HG03095 (cell line): ENCODE results near the gene ITGA11.

ENCODE experiments used
- ATAC-seq: cut with Tn5 transposase; IDR thresholded peaks from one replicate; pipeline ENCODE4 v1.9.1; 2021; ENCODE audit warnings: moderate library complexity; ENCODE audit not compliant: unreplicated experiment

The ITGA11 gene

DNA sequence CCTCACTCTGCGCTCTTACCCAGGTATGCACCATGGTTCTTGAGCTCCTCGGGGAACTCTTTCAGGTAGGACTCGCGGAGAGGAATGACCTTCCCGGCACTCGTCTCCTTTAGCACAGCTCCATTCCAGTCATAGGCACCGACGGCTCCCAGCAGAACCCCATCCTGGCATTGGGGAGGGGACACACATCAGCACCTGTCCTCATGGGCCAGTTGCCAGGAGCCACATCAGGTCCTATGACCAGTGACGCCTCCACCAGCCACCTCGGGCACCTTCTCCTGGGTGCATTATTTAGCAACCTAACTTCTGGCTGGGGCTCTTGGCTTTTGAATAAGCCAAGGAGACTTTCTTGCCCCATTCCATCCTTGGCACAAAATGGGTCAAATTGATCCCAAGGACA lies 92.5 kb downstream of the ITGA11 start:
- ATAC-seq: no peak

- ATAC-seq: no peak
These were observed 94.1 kb downstream of the ITGA11 start for GRCh38 chr15:68337826-68338225.

- no peak for ATAC-seq
These were observed 95.4 kb downstream of the ITGA11 start for GRCh38 chr15:68336516-68336915.

DNA sequence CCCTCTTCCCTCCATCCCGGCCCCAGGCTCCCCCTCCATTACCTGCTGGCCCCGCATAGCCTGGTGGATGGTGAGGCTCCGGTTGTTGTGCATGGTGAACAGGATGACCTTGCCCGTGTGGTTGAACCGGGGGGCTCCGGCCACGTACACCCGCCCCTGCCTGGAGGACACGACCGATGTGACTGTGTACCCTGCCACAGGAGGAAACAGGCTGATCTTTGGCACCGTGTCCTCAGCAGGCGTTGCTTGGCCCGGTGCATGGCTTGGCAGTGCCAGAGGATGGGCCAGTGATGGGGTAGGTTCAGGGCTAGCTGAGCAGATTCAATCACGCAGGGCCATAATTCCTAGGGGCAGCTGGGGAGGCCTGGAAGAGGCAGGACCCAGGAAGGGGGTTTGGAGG lies 96.3 kb downstream of the ITGA11 start:
- ATAC-seq: no peak

DNA sequence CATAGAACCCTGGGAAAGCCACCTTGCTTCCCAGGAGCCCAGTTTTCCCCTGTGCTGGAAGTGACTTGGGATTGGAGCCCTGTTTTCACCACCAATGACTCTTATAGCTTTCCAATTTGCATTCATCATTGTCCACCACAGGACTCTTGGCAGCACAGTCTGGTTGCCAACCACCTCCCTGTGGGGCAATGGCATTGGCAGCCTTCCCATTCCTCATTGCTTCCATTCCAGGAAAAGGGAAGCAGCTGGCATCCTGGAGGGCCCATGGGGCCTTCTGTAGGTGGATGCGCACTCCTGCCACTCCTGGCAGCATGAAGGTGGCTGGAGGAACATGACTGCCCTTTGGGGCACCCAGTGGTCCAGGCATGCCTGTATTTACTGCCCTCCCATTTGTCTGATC lies 96.7 kb downstream of the ITGA11 start:
- no peak for ATAC-seq

- no peak for ATAC-seq
These were observed 97.3 kb downstream of the ITGA11 start for GRCh38 chr15:68334661-68335124.

DNA sequence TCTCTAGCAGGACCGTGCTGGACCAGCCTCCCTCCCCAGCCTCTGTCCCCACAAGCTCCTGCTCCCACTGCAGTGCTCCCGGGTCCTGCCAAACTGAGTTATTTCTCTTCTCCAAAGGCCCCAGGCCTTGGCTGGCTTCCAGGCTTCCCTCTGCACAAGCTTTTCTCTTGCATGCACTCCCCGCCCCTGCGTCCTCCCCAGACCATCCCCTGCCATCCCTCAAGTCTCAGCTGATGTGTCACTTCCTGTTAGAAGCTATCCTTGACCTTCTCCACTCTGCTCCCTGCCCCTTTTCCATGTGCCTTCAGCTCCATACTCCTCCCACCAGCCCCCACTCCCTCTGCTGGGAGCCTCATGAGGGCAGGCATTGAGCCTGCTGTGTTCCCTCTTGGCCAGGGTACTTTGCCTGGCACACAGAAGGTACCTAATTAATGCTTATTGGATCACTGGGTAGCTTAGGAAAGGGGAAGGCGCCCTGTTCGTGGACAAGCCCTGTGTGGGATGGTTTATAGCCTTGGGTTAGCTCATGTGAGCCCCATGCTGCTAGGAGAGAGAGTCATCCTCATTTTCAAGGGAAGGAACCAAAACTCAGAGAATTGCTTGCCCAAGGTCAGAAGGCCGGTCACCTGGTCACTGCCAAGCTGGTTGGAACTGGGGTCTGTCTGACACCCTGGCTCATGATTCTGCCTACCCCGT lies 98.0 kb downstream of the ITGA11 start:
- no peak for ATAC-seq

DNA sequence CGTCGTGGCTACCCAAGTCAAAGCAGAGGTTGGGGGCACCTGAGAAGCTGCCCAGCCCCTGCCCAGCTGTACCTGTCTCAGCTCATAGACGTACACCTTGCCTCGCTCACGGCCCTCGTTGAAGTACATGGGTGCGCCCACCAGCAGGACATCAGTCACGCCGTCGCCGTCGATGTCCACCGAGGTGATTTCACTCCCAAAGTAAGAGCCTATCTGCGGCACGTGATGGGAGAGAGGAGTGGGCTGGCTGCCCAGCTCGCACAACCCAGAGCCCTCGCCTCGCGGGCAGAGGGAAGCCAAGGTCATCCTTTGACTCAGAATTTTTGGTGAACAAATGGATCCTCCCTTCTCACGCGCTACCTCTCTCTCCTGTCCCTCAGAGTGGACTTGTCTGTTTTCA lies 99.7 kb downstream of the ITGA11 start:
- no peak for ATAC-seq

DNA sequence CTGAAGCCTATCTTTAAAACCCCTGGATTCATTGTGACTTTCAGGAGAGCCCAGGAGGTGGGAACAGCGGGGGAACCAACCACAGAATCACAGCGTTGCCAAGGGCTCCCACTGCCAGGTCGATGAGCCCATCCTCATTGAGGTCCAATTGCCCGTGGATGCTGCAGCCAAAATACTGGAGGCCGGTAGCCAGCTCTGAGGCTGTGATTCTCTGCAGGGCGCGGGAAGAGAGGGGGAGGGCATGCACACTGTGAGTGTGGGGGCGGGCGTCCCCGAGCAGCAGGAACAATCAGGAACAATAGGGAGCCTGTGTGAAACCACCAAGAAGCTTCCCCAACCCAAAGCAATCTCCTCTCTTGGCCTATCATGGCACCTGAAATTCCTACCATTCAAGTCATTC lies 101.1 kb downstream of the ITGA11 start:
- ATAC-seq: no peak

DNA sequence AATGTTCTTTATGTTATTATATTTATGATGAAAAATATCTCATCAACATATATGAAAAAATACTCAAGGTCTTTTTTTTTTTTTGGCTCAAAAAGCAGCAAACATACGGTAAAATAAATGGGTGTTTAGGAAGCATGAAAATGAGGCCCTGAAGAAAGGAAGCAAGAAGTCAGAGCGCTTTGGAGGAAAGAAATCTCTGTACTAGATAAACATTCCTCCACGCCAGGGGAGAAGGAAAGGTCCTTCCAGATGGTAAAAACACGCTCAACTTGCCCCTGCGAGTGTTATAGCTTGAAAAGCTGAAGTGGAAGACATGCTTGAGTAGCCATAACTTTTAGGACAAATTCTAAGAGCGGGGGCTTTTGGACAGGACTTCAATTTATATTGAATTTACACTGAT lies 101.5 kb downstream of the ITGA11 start:
- no peak for ATAC-seq

DNA sequence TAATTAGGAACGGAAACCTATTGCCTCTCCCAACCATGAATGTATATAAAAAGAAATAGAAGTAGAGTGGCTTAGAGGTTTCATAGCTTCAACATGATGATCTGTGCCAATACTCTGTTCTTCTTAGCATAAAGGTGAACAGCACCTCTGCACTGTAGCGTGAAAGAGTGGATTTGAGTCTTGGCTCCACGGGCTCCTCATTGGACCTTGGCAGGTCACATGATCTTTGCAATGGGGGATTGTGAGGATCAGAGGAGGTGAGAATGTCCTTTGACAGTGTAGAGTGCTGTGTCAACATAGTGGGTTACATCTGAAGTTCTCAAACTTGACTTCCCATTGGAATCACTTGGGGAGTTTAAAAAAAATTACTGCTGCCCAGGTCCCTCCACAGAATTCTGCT lies 103.0 kb downstream of the ITGA11 start:
- ATAC-seq: no peak

DNA sequence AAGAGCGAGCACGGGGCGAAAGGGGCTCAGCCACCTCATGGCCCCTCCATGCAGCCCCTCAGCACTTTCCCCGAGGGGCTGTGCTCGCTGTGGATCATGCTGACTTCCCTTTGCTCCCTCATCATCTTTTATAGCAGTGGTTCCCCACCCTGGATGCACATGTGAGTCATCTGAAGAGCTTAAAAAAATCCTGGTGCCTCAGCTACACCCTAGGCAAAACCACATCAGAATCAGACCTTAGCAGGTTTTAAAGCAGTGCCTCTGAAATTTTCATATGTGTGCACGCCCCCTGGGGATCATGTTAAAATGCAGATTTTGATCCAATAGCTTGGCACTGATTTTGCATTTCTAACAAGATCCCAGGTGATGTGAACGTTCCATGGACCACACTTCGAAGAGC lies 103.5 kb downstream of the ITGA11 start:
- no peak for ATAC-seq

- ATAC-seq: no peak
These were observed 105.1 kb downstream of the ITGA11 start for GRCh38 chr15:68326711-68327354.

GRCh38 chr15:68325726-68326125 lies 106.2 kb downstream of the ITGA11 start:
- ATAC-seq: no peak

GRCh38 chr15:68322796-68323195 lies 109.2 kb downstream of the ITGA11 start:
- ATAC-seq: no peak

DNA sequence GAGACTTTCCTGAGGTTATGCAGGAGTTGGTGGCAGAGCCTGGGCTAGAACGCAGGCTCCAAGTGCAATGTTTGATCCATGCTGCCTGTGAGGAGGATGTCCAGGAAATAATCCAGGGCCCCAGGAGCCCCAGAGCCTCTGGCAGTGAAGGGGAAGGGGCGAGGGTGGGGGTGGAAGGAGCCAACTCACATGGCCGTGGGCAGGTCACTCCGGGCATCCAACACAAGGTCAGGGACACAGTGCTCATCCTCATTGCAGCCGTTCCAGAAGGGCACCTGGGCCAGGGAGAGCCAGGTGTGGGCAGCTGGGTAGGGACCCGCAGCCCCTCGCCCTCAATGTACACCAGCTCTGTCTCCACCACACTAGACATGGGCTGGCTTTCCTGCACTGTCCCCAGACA lies 110.7 kb downstream of the ITGA11 start:
- ATAC-seq: no peak

- no peak for ATAC-seq
These were observed 112.0 kb downstream of the ITGA11 start for GRCh38 chr15:68319997-68320396.

- ATAC-seq: no peak
These were observed 112.7 kb downstream of the ITGA11 start for GRCh38 chr15:68318931-68319909.

DNA sequence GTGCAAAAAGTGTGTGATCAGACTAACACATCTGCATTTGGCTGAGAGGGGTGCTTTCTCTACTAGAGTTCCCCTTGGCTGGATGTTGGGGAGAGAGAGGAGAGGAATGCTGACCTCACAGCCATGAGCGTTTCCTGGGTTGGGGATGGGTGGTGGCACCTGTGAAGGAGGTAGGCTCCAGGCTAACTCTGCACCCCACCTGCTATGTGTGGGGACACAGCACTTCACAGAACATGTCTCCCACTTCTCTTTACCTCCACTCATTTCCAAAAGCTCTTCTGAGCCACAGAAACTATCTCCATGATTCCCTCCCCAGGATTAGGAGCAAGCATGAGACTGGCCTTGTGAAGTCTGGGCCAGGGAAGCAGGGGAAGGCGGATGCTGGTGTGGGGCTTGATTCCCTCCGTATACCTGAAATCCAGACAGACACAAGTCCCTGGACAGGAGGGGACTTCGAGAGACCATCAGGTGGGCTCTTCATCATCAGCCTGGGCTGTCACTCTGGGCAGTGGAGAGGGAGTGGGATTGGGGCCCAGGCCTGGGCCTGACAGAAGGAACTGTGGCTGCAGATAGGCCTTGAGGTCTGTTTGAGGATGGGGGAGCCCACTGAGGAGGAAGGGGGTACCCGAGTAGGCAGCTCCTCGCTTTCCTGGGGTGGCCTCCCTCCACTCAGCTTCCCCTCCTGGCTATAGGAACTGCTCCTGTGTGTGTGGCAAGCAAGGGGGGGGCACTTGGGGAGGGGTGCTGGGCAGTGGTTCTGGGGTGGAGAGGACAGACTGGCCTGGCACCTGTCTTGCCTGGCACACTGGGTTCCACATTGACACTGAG lies 113.7 kb downstream of the ITGA11 start:
- ATAC-seq: no peak

- no peak for ATAC-seq
These were observed 114.5 kb downstream of the ITGA11 start for GRCh38 chr15:68317281-68318007.
